Measurements from ENCODE around the gene PI4K2B. TPM values are rescaled to one million over a fixed set of nuclear protein-coding genes. Genes with fewer than 3 reads are reported as not detected.

Gene PI4K2B
- total and polyA plus RNA-seq, 8 donors, result 3.3 to 7.3 (median 6.0) TPM

DNA sequence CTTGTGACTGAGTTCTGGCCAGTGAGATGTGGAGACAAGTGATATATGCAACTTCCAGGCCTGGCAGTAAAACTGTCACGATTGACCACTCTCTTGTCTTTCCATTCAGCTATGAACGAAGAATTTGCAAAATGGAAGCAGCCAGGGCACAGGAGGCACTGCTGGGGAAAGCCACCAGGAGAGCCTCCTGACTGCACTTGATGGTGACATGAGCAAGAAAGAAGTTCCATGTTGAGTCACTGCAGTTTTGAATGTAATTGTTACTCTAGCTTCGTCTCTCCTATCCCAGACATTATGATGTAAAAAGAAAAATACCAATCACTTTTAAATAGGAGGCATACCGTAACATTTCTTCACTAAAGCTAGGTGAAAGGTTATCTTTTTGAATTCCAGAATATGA is 46.4 kb downstream of the PI4K2B start:
- Histone ChIP-seq H3K27me3 (no peaks in the 10 kb centered on the region), H3K36me3 (no peaks in the 10 kb centered on the region), H3K4me3 (no peak overlapping the region), H3K9me3 (no peaks in the 10 kb centered on the region), H3K27ac (no peak overlapping the region), H3K4me1 (peaks cover 0 to 11% (median 0%) of the 10 kb centered on the region in 3 donors)
- FAIRE-seq (no peak), DNase-seq (no peak), ATAC-seq (no peak)
- 79 to 81% methylated on average over 4 of the region's 4 CpGs for WGBS, 2 donors
- TF ChIP-seq, protein P1, sequence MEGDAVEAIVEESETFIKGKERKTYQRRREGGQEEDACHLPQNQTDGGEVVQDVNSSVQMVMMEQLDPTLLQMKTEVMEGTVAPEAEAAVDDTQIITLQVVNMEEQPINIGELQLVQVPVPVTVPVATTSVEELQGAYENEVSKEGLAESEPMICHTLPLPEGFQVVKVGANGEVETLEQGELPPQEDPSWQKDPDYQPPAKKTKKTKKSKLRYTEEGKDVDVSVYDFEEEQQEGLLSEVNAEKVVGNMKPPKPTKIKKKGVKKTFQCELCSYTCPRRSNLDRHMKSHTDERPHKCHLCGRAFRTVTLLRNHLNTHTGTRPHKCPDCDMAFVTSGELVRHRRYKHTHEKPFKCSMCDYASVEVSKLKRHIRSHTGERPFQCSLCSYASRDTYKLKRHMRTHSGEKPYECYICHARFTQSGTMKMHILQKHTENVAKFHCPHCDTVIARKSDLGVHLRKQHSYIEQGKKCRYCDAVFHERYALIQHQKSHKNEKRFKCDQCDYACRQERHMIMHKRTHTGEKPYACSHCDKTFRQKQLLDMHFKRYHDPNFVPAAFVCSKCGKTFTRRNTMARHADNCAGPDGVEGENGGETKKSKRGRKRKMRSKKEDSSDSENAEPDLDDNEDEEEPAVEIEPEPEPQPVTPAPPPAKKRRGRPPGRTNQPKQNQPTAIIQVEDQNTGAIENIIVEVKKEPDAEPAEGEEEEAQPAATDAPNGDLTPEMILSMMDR (IDR thresholded peaks at IDR 0.05), result no peak
- intact Hi-C loops (cut with DNase I), result no loop called here

DNA sequence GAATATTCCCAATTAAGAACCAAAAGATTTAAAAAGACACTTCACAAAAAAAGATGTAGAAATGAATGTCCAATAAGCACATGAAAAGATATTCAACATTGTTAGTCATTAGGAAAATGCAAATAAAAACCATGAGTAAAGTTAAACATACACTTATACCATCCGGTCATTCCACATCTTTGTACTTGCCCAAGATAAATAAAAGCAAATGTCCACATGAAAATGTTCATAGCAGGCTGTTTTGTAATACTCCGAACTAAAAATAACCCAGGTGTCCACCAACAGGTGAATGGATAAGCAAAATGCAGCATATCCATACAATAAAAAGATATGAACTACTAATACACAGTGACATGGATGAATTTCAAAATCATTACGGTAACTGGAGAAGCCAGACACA is 50.1 kb downstream of the PI4K2B start:
- no peaks in the 10 kb centered on the region for H3K27me3 ChIP-seq
- peaks cover 0 to 11% (median 0%) of the 10 kb centered on the region in 3 donors for H3K4me1 ChIP-seq
- DNase-seq, result no peak
- FAIRE-seq, result no peak
- H3K9me3 ChIP-seq, result no peaks in the 10 kb centered on the region
- intact Hi-C loops (cut with DNase I), result no loop called here
- H3K4me3 ChIP-seq, result no peak overlapping the region
- peak in 2 of 4 donors; percentile 43 to 57 for ATAC-seq
- H3K36me3 ChIP-seq, result no peaks in the 10 kb centered on the region
- 25 to 27% methylated on average over 3 of the region's 3 CpGs for whole genome bisulfite sequencing, 2 donors
- H3K27ac ChIP-seq, result no peak overlapping the region
- TF ChIP-seq, protein P1 (IDR thresholded peaks at IDR 0.05), result no peak

DNA sequence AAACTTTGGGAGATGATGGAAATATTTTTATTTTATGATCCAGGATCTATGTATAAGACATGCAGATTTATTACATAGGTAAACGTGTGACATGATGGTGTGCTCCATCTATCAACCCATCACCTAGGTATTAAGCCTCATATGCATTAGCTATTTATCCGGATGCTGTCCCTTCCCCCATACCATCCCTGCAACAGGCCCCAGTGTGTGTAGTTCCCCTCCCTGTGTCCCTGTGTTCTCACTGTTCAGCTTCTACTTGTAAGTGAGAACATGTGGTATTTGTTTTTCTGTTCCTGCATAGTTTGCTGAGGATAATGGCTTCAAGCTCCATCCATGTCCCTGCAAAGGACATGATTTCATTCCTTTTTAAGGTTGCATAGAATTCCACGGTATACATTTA is 50.6 kb downstream of the PI4K2B start:
- Histone ChIP-seq H3K27ac (no peak overlapping the region), H3K4me1 (peaks cover 0 to 11% (median 0%) of the 10 kb centered on the region in 3 donors), H3K9me3 (no peaks in the 10 kb centered on the region), H3K4me3 (no peak overlapping the region), H3K27me3 (no peaks in the 10 kb centered on the region), H3K36me3 (no peaks in the 10 kb centered on the region)
- TF ChIP-seq, protein P1 (IDR thresholded peaks at IDR 0.05), result no peak
- DNase-seq (no peak), ATAC-seq (no peak), FAIRE-seq (no peak)
- WGBS, 2 donors, result 52 to 69% methylated on average over 3 of the region's 3 CpGs
- intact Hi-C loops (cut with DNase I), result no loop called here

DNA sequence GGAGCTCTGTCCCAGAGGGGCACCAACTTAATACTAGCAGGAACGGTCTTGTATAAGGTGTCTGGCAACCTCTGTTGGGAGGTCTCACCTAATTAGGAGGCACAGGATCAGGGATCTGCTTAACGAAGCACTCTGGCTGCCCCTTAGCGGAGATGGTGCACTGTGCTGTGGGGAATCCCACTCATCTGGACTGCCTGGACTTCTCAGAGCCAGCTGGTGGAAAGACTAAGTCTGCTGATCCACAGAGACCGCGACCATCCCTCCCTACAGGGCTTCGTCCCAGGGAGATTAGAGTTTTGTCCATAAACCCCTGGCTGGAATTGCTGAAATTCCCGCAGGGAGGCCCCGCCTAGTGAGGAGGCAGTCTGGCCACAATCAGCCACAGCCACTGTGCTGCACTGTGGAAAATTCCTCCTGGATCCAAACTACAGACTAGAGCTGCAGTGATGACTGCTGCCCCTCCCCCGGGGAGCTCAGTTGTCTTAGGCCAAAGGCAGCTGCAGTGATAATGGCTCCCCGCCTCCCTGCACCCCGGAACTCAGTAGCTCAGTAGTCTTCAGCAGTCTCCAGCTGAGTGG is 56.7 kb downstream of the PI4K2B start:
- Histone ChIP-seq H3K4me1 (no peaks in the 10 kb centered on the region), H3K4me3 (no peak overlapping the region), H3K27ac (no peak overlapping the region), H3K36me3 (no peaks in the 10 kb centered on the region), H3K27me3 (no peaks in the 10 kb centered on the region), H3K9me3 (no peaks in the 10 kb centered on the region)
- TF ChIP-seq, protein P1 (IDR thresholded peaks at IDR 0.05), result no peak
- FAIRE-seq (no peak), ATAC-seq (no peak), DNase-seq (no peak)
- intact Hi-C loops (cut with DNase I), result no loop called here
- WGBS, 2 donors, result 84 to 86% methylated on average over 11 of the region's 11 CpGs

DNA sequence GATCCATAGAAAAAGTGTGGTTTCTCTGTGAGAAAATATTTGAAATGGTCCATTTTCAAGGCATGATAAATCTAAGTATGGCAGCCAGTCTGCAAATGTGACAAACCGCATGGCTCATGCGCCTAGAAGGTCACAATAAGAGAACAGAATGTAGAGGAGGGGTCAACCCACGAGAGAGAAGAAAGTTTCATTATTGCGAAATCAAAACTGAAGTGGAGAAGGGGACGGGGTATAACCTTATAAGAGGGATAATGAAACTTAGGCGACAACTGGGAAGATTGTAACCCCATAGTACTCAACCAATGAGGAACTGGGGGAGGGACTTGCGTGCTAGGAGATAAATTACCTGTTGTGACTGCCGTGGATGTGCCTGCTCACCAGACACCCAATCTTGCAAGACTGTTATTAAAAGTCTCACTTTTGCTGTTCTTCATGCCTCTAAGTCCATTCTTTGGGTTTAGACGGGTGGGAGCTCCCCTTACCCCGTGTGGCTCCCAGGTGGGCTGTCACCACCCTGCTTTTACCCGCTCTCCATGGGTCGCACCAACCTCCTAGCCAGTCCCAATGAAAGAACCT is 57.4 kb downstream of the PI4K2B start:
- TF ChIP-seq, protein P1 (IDR thresholded peaks at IDR 0.05), result no peak
- WGBS, 2 donors, result 78 to 87% methylated on average over 12 of the region's 12 CpGs
- intact Hi-C loops (cut with DNase I), result no loop called here
- FAIRE-seq, result no peak
- DNase-seq, result no peak
- ATAC-seq, result no peak
- Histone ChIP-seq H3K9me3 (no peaks in the 10 kb centered on the region), H3K4me1 (no peaks in the 10 kb centered on the region), H3K27me3 (no peaks in the 10 kb centered on the region), H3K27ac (no peak overlapping the region), H3K4me3 (no peak overlapping the region), H3K36me3 (no peaks in the 10 kb centered on the region)
